Peyer's patch (tissue), 4 donors: ENCODE data around the gene APOBEC3H.

Experiments
- POLR2A ChIP-seq, 2 donors: fragments of 450-650 bp; IDR thresholded peaks; one replicate each; pipeline ENCODE4 v1.5.1; 2017; ENCODE audit warnings: antibody characterized with exemption in 2 of 2, mild to moderate bottlenecking in 2 of 2, moderate library complexity in 2 of 2
- TF ChIP-seq, protein P1 (sequence below), 6 experiments: fragments of 450-650 bp in 4 of 6; fragments of 200-600 bp in 2 of 6; sonication (generic) in 1 of 6; IDR thresholded peaks; one replicate each; pipeline ENCODE4 v1.5.1; 2017 to 2019; ENCODE audit warnings: antibody characterized with exemption in 6 of 6, mild to moderate bottlenecking in 3 of 6, moderate library complexity in 1 of 6

GRCh38 chr22:39136317-39136716, 39.3 kb downstream of the APOBEC3H start:
- TF ChIP-seq, protein P1, sequence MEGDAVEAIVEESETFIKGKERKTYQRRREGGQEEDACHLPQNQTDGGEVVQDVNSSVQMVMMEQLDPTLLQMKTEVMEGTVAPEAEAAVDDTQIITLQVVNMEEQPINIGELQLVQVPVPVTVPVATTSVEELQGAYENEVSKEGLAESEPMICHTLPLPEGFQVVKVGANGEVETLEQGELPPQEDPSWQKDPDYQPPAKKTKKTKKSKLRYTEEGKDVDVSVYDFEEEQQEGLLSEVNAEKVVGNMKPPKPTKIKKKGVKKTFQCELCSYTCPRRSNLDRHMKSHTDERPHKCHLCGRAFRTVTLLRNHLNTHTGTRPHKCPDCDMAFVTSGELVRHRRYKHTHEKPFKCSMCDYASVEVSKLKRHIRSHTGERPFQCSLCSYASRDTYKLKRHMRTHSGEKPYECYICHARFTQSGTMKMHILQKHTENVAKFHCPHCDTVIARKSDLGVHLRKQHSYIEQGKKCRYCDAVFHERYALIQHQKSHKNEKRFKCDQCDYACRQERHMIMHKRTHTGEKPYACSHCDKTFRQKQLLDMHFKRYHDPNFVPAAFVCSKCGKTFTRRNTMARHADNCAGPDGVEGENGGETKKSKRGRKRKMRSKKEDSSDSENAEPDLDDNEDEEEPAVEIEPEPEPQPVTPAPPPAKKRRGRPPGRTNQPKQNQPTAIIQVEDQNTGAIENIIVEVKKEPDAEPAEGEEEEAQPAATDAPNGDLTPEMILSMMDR (IDR thresholded peaks at IDR 0.05): no peak
- no peak for TF ChIP-seq POLR2A (IDR thresholded peaks at IDR 0.05)
